Muscle layer of colon (tissue), 2 donors: ENCODE data around the gene NKX6-1.

Source experiments
- H3K27ac ChIP-seq: one replicate; pipeline ENCODE4 v1.7.0; 2013; ENCODE audit warnings: low read depth, mild to moderate bottlenecking, low read length, moderate library complexity
- H3K27me3 ChIP-seq, 2 donors: one replicate each; pipeline ENCODE4 v1.7.0; 2013; ENCODE audit warnings: low read length in 2 of 2, mild to moderate bottlenecking in 2 of 2; ENCODE audit not compliant: insufficient read depth in 2 of 2, control insufficient read depth in 1 of 2
- H3K36me3 ChIP-seq: one replicate; pipeline ENCODE4 v1.7.0; 2013; ENCODE audit warnings: mild to moderate bottlenecking, low read length; ENCODE audit not compliant: insufficient read depth
- H3K4me1 ChIP-seq: one replicate; pipeline ENCODE4 v1.7.0; 2013; ENCODE audit warnings: mild to moderate bottlenecking, low read length; ENCODE audit not compliant: insufficient read depth
- H3K4me3 ChIP-seq, 2 donors: one replicate each; pipeline ENCODE4 v1.7.0; 2013; ENCODE audit warnings: low read length in 2 of 2, low read depth in 1 of 2, mild to moderate bottlenecking in 1 of 2, moderate library complexity in 1 of 2
- H3K9ac ChIP-seq: one replicate; pipeline ENCODE4 v1.7.0; 2013; ENCODE audit warnings: low read length
- H3K9me3 ChIP-seq: one replicate; pipeline ENCODE4 v1.7.0; 2013; ENCODE audit warnings: mild to moderate bottlenecking, low read length
- donor health status: abdominal sarcoma.
- donor health status: Adenocarcinoma of cecum.

Gene NKX6-1

DNA sequence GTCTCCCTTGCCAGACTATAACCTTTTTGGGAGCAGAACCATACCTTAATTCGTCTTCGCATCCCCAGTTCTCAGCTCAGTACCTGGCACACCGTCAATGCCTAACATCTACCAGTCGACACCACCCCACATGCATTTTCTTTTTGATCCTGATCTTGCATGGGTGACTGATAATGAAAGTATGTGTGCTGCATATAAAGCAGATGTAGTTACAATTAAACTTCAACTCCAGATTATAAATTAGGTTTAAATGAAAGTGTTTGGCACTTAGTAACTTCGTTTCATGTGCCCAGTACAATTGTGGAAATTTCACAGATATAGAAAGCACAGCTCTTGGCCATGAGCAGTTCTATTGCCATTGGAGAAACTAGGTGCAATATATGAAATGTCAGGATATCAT is 8.8 kb upstream of the NKX6-1 start:
- Histone ChIP-seq H3K36me3 (no peaks in the 10 kb centered on the region), H3K4me3 (no peak overlapping the region), H3K27ac (no peak overlapping the region), H3K9ac (no peak overlapping the region), H3K27me3 (peaks cover 25 to 34% of the 10 kb centered on the region in 2 donors), H3K4me1 (no peaks in the 10 kb centered on the region), H3K9me3 (no peaks in the 10 kb centered on the region)

GRCh38 chr4:84504821-84505220 is 5.7 kb upstream of the NKX6-1 start:
- Histone ChIP-seq H3K9me3 (no peaks in the 10 kb centered on the region), H3K4me1 (peaks cover under 1% of the 10 kb centered on the region), H3K36me3 (no peaks in the 10 kb centered on the region), H3K9ac (no peak overlapping the region), H3K27me3 (peaks cover 56 to 65% of the 10 kb centered on the region in 2 donors), H3K4me3 (no peak overlapping the region), H3K27ac (no peak overlapping the region)

GRCh38 chr4:84503495-84504437 is 4.7 kb upstream of the NKX6-1 start:
- Histone ChIP-seq H3K9me3 (no peaks in the 10 kb centered on the region), H3K4me1 (peaks cover 11% of the 10 kb centered on the region), H3K27ac (no peak overlapping the region), H3K4me3 (no peak overlapping the region), H3K36me3 (no peaks in the 10 kb centered on the region), H3K9ac (no peak overlapping the region), H3K27me3 (peaks cover 67 to 73% of the 10 kb centered on the region in 2 donors)

DNA sequence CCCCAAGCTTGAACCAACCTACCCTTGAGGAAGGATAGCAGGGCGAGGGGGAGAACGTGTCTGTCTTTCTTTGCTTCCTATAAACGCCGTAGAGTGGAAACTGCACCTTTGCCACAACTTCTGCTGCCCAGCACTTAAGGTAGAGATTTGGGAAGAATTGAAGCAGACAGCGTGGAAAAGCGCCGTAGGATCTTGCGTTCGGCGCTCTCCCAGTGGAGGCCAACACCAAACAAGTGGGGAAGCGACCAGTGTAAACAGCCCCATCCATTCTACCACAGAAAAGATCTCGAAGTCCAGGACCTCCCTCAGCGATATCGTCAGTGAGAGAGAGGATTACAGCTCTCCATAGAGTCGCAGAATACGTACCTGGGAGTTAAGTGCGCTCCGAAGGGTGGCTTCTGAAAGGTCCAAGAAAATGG is 3.9 kb upstream of the NKX6-1 start:
- Histone ChIP-seq H3K4me1 (peaks cover 19% of the 10 kb centered on the region), H3K4me3 (no peak overlapping the region), H3K27ac (no peak overlapping the region), H3K36me3 (no peaks in the 10 kb centered on the region), H3K9me3 (no peaks in the 10 kb centered on the region), H3K27me3 (peaks cover 75 to 78% of the 10 kb centered on the region in 2 donors), H3K9ac (no peak overlapping the region)

DNA sequence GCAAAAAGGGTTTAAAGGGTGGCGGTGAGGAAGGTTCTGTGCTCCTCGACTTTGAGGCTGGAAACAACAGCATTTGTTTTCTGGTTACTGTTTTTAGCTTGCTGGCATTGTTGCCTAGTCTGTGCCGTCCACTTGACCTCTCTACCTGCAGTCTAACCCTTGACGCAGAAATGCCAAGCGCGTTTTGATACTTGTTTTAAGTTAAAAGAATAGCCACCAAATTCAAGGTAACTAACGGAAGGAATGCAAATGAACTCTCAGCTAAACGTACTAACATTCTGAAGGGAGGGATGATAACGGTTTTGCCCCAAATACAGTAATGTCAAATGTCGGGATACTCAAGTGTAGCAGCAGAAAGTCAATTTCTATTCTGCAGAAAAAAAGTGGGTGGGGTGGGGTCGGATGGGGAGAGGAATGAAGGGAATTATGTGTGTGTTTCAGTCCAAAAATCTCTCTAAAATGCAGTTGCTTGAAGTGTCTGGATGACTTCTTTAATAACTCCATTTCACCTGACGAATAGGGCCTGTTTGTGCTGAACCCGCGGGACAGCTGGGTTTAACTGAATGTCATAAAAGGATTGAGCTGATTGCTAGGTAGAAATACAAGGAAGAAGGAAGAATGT is 3.4 kb upstream of the NKX6-1 start:
- Histone ChIP-seq H3K4me3 (no peak overlapping the region), H3K27ac (no peak overlapping the region), H3K9ac (no peak overlapping the region), H3K4me1 (peaks cover 20% of the 10 kb centered on the region), H3K27me3 (peaks cover 78 to 83% of the 10 kb centered on the region in 2 donors), H3K36me3 (no peaks in the 10 kb centered on the region), H3K9me3 (no peaks in the 10 kb centered on the region)

DNA sequence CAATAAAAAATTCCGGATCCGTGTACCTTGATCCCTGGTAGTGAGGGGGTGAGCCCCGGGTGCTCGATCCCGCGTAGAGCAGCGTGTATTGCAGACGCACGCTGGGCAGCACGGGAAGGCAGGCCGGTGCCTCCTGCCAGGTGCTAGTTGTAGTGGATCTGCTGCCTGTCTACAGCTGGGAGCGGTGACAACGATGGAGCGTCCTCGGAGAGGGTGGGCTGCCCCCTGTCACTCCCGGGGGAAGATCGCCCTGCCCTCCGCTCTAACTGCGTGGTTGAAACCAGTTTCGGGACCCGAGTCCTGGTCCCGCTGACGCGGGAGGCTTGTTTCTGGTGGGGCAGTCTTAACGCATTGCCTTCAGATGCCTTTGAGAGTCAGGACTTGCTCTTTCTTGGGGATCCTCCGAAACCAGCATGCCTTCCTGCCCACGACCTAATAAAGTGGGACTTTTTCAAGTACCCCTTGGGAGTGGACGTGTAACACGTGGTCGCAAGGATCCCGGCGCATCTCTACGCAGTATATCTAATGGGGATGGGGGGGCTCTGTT is 2.7 kb upstream of the NKX6-1 start:
- H3K9me3 ChIP-seq: no peaks in the 10 kb centered on the region
- no peaks in the 10 kb centered on the region for H3K36me3 ChIP-seq
- H3K27ac ChIP-seq: no peak overlapping the region
- H3K4me1 ChIP-seq: peaks cover 20% of the 10 kb centered on the region
- no peak overlapping the region for H3K9ac ChIP-seq
- peaks cover 81 to 85% of the 10 kb centered on the region in 2 donors for H3K27me3 ChIP-seq
- no peak overlapping the region for H3K4me3 ChIP-seq

DNA sequence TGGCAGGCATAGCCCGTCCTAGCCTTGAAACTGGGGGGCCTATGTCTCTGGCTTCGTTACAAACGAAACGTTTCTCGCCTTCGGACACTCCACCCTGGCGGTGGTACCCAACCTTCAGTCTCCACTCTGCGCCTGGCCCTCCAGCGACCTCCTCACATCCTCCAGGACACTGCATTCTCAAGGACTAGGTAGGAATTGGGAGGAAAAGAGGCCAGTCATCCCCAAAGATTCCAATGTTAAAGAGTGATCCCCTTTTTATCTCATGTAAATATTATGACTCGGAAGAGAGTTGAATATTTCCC is 2.1 kb upstream of the NKX6-1 start:
- Histone ChIP-seq H3K27ac (no peak overlapping the region), H3K36me3 (no peaks in the 10 kb centered on the region), H3K9ac (no peak overlapping the region), H3K9me3 (peaks cover 4% of the 10 kb centered on the region), H3K4me1 (peaks cover 20% of the 10 kb centered on the region), H3K4me3 (no peak overlapping the region), H3K27me3 (peaks cover 87 to 90% of the 10 kb centered on the region in 2 donors)

- no peak overlapping the region for H3K4me3 ChIP-seq
- peaks cover 9% of the 10 kb centered on the region for H3K9me3 ChIP-seq
- H3K27ac ChIP-seq: no peak overlapping the region
- no peak overlapping the region for H3K9ac ChIP-seq
- peaks cover 89 to 92% of the 10 kb centered on the region in 2 donors for H3K27me3 ChIP-seq
- H3K4me1 ChIP-seq: peaks cover 20% of the 10 kb centered on the region
- no peaks in the 10 kb centered on the region for H3K36me3 ChIP-seq
Measured at GRCh38 chr4:84500386-84501201, 1.5 kb upstream of the NKX6-1 start.

DNA sequence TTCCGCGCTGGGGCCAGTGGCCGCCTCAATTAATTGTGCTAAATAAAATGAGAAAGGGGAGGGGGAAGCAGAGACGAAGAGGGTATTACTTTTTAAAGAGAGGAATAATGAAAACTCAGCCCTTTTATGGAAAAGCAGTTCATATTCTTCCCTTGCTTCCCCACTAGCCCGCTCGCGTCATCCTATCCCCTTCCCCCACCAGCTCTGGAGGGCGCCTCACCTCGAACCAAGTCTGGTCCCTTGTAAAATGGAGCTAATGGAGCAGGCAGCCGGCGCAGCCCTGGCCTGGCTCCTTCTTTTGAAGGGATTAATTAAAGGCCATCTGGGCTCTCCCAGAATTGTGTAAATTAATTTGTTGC is 511 bp upstream of the NKX6-1 start:
- Histone ChIP-seq H3K27ac (no peak overlapping the region), H3K36me3 (no peaks in the 10 kb centered on the region), H3K9ac (no peak overlapping the region), H3K27me3 (peaks cover 94 to 100% of the 10 kb centered on the region in 2 donors), H3K9me3 (peaks cover 15% of the 10 kb centered on the region), H3K4me3 (peak overlapping the region in 1 of 2 donors; percentile 57), H3K4me1 (peaks cover 20% of the 10 kb centered on the region)

GRCh38 chr4:84498203-84498934 is 723 bp downstream of the NKX6-1 start:
- H3K9ac ChIP-seq: no peak overlapping the region
- H3K4me3 ChIP-seq: peak overlapping the region; percentile 38 to 57
- no peaks in the 10 kb centered on the region for H3K36me3 ChIP-seq
- peaks cover 98 to 100% of the 10 kb centered on the region in 2 donors for H3K27me3 ChIP-seq
- H3K27ac ChIP-seq: no peak overlapping the region
- peaks cover 20% of the 10 kb centered on the region for H3K9me3 ChIP-seq
- H3K4me1 ChIP-seq: peaks cover 20% of the 10 kb centered on the region
